Esophagus muscularis mucosa (tissue), 4 donors: Measurements from ENCODE around the gene NSF. TPM values are rescaled to one million over a fixed set of nuclear protein-coding genes. Genes with fewer than 3 reads are reported as not detected.

ENCODE experiments used
- DNase-seq: peaks from one replicate; pipeline ENCODE4 v3.0.0-alpha.2; 2017; ENCODE audit errors: extremely low spot score
- H3K27ac ChIP-seq, 4 donors: fragments of 200-600 bp; sonication (generic); replicated peaks in 1 of 4; 1 replicate in 3 of 4; 2 replicates in 1 of 4; pipeline ENCODE4 v1.5.1; 2016 to 2019; ENCODE audit warnings: mild to moderate bottlenecking in 1 of 4
- H3K27me3 ChIP-seq, 4 donors: fragments of 200-600 bp; sonication (generic); one replicate each; pipeline versions ENCODE4 v1.5.1 to v1.6.0; 2016 to 2019
- H3K36me3 ChIP-seq, 4 donors: fragments of 200-600 bp; sonication (generic); one replicate each; pipeline ENCODE4 v1.5.1; 2016 to 2019
- H3K4me1 ChIP-seq, 4 donors: fragments of 200-600 bp; sonication (generic); one replicate each; pipeline ENCODE4 v1.5.1; 2016 to 2019
- H3K4me3 ChIP-seq, 4 donors: fragments of 200-600 bp; sonication (generic); 1 replicate in 2 of 4; 2 replicates in 2 of 4; pipeline ENCODE4 v1.5.1; 2016 to 2019; ENCODE audit warnings: mild to moderate bottlenecking in 4 of 4, moderate library complexity in 1 of 4
- H3K9me3 ChIP-seq, 4 donors: fragments of 200-600 bp; sonication (generic); 1 replicate in 3 of 4; 2 replicates in 1 of 4; pipeline ENCODE4 v1.5.1; 2016 to 2019
- CTCF ChIP-seq, 3 experiments: fragments of 200-600 bp in 2 of 3; fragments of 450-650 bp in 1 of 3; sonication (generic) in 2 of 3; IDR thresholded peaks; one replicate each; pipeline ENCODE4 v1.5.1; 2017 to 2019; ENCODE audit warnings: antibody characterized with exemption in 3 of 3, mild to moderate bottlenecking in 2 of 3, moderate library complexity in 1 of 3
- EP300 ChIP-seq: sonication (generic); formaldehyde crosslinking; IDR thresholded peaks from one replicate; pipeline ENCODE4 v1.6.1; 2017; ENCODE audit warnings: antibody characterized with exemption
- POLR2A ChIP-seq: fragments of 450-650 bp; IDR thresholded peaks from one replicate; pipeline ENCODE4 v1.6.1; 2017; ENCODE audit warnings: antibody characterized with exemption, moderate library complexity, mild to moderate bottlenecking, low read depth
- POLR2AphosphoS5 ChIP-seq, 2 donors: sonication (generic); formaldehyde crosslinking; IDR thresholded peaks; one replicate each; pipeline ENCODE4 v1.6.1; 2017; ENCODE audit warnings: antibody characterized with exemption in 2 of 2
- WGBS: methylation state at CpG from one replicate; pipeline ENCODE4 v1.1.5; 2018; 5-methylcytosine and 5-hydroxymethylcytosine counted together
- intact Hi-C: fragments of 100-400 bp; cut with DNase I; formaldehyde crosslinking; loops from one replicate; pipeline ENCODE4 v1.15.1; 2023
- total RNA-seq, 4 donors: library from RNA; depleted of rRNA; stranded (reverse); fragments of >200 nt; gene quantifications; one replicate each; pipeline versions ENCODE4 v1.1.0 to v1.2.1, GENCODE V29; 2016

The NSF gene
- total RNA-seq, 4 donors from 2014 or later, result 15.7 to 25.3 (median 17.9) TPM

- intact Hi-C loops, result no loop called here
These were observed 143.5 kb downstream of the NSF start for GRCh38 chr17:46733837-46734475.

GRCh38 chr17:46736100-46736499 is 145.6 kb downstream of the NSF start:
- no peak overlapping the region for H3K4me3 ChIP-seq
- no peaks in the 10 kb centered on the region for H3K4me1 ChIP-seq
- H3K9me3 ChIP-seq, result no peaks in the 10 kb centered on the region
- no peak for DNase-seq
- peaks cover 7 to 16% (median 10%) of the 10 kb centered on the region in 4 donors for H3K36me3 ChIP-seq
- TF ChIP-seq EP300 (no peak), CTCF (IDR thresholded peaks at IDR 0.05) (no peak), POLR2A (no peak), POLR2AphosphoS5 (IDR thresholded peaks at IDR 0.05) (no peak)
- intact Hi-C loops, result no loop called here
- H3K27me3 ChIP-seq, result no peaks in the 10 kb centered on the region
- H3K27ac ChIP-seq, result no peak overlapping the region

More at GRCh38 chr17:46733837-46734475, 143.5 kb downstream of the NSF start:
- H3K27ac ChIP-seq, result no peak overlapping the region
- no peak for TF ChIP-seq EP300
- H3K27me3 ChIP-seq, result no peaks in the 10 kb centered on the region
- H3K36me3 ChIP-seq, result peaks cover 9 to 30% (median 12%) of the 10 kb centered on the region in 4 donors
- H3K4me1 ChIP-seq, result no peaks in the 10 kb centered on the region
- 95% methylated on average over 1 of the region's 1 CpG for WGBS
- no peak for DNase-seq
- H3K4me3 ChIP-seq, result no peak overlapping the region
- H3K9me3 ChIP-seq, result no peaks in the 10 kb centered on the region

- Histone ChIP-seq H3K36me3 (peaks cover 7 to 16% (median 10%) of the 10 kb centered on the region in 4 donors), H3K27ac (no peak overlapping the region), H3K4me3 (no peak overlapping the region), H3K27me3 (no peaks in the 10 kb centered on the region), H3K4me1 (no peaks in the 10 kb centered on the region), H3K9me3 (no peaks in the 10 kb centered on the region)
- no peak for DNase-seq
- intact Hi-C loops, result no loop called here
- no peak for TF ChIP-seq CTCF (IDR thresholded peaks at IDR 0.05)
- TF ChIP-seq EP300, result no peak
- no peak for TF ChIP-seq POLR2A
- no peak for TF ChIP-seq POLR2AphosphoS5 (IDR thresholded peaks at IDR 0.05)
- 80% methylated on average over 4 of the region's 4 CpGs for WGBS
These were observed 146.9 kb downstream of the NSF start for GRCh38 chr17:46737326-46737725.

GRCh38 chr17:46738544-46738943 is 148.1 kb downstream of the NSF start:
- 96% methylated on average over 4 of the region's 4 CpGs for WGBS
- intact Hi-C loops, result no loop called here
- H3K36me3 ChIP-seq, result peaks cover 0 to 15% (median 4%) of the 10 kb centered on the region in 4 donors
- no peaks in the 10 kb centered on the region for H3K27me3 ChIP-seq
- no peak overlapping the region for H3K27ac ChIP-seq
- no peak for DNase-seq
- H3K9me3 ChIP-seq, result no peaks in the 10 kb centered on the region
- H3K4me3 ChIP-seq, result no peak overlapping the region
- TF ChIP-seq POLR2AphosphoS5 (IDR thresholded peaks at IDR 0.05) (no peak), POLR2A (no peak), CTCF (IDR thresholded peaks at IDR 0.05) (no peak), EP300 (no peak)
- no peaks in the 10 kb centered on the region for H3K4me1 ChIP-seq

- no peaks in the 10 kb centered on the region for H3K9me3 ChIP-seq
- H3K27me3 ChIP-seq, result no peaks in the 10 kb centered on the region
- TF ChIP-seq CTCF (IDR thresholded peaks at IDR 0.05) (no peak), POLR2A (no peak), POLR2AphosphoS5 (IDR thresholded peaks at IDR 0.05) (no peak), EP300 (no peak)
- H3K4me3 ChIP-seq, result no peak overlapping the region
- no peak overlapping the region for H3K27ac ChIP-seq
- intact Hi-C loops, result no loop called here
- no peaks in the 10 kb centered on the region for H3K4me1 ChIP-seq
- peaks cover 0 to 21% (median 4%) of the 10 kb centered on the region in 4 donors for H3K36me3 ChIP-seq
- DNase-seq, result no peak
These were observed 149.5 kb downstream of the NSF start for GRCh38 chr17:46739982-46740381.
